HG03159 (cell line): Measurements from ENCODE around the gene ADD2.
"Not testable (repeated sequence)": the region's sequence is repeated elsewhere in the genome, so short reads cannot be mapped to it uniquely, and the experiment has no call there.

Experiments used
- ATAC-seq: cut with Tn5 transposase; IDR thresholded peaks from one replicate; pipeline ENCODE4 v1.9.1; 2021; ENCODE audit warnings: mild to moderate bottlenecking, moderate library complexity; ENCODE audit not compliant: unreplicated experiment

ADD2 gene

DNA sequence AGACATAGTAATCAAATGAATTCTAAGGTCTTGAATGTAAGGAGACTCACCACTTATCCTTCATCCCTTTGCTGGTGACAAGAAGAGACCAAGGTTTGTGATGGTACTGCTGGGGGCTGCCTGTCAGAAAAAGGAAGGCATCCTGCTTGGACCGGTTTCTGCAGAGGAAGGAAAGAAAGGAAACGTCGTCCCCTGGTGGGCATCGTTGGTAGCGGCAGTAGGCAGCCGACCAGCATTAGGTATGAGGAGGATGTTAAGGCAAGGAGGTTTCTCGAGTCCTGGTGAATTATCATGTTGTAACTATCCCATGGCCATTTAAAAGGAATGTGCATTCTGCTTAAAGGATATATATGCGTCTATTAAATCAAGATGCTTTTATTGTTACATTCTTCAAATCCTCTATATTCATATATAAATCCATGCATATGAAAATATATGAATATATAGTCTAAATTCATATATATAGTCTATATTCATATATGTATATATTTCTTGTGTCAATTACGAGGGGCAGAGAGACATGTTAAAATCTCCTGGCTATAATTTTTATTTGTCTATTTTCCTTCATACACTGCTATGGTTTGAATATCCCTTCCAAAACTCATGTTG is 120.0 kb downstream of the ADD2 start:
- ATAC-seq, result peak; percentile 84

DNA sequence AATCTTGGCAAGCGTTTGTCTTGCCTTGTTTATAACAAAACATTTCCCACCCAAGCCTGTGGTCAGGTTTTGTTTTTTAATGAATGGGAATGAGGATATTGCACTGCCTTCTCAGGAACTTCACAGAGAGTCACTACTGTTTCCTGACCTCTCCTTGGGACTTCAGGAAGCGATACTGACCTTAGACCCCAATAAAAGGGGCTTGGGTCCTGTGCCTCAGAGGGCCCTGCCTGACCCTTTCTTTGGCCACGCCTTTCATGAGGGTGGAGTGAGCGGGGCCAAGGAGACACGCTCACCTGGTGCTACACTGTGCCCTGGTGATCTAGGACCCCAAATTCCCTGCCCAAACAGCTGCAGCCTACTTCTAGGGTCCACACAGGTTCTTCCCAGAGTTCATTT is 121.6 kb downstream of the ADD2 start:
- ATAC-seq, result no peak

DNA sequence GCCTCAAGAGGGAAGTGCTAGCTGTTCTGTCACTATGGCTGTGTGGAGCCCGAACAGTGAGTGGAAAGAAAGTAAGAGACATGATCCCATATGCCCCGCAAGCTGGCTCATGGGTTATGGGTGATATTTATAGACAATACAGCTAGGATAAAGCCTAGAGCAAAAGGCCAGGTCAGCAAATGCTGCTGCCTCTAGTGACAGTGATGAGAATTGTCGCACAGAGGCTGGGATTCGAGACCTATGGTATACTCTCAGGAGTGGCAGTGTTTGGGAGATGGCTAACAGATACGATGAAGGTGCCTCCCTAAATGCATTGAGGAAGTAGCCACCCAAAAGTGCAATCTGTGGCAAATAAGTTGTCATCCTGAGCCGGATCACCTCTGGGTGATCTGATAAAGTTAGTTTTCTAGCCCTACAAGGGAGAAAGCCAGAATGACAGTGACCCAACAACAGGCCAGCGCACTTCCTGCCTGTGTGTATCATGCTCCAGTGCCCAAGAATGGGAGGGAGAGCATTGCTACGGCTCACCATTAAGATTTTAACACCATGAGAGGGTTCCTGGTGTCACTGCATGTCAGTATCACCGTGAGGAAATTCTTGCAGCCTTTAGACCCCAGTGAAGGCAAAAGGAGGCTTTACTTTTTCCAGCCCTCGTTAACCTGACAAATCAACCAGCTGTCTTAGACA is 122.1 kb downstream of the ADD2 start:
- no peak for ATAC-seq

DNA sequence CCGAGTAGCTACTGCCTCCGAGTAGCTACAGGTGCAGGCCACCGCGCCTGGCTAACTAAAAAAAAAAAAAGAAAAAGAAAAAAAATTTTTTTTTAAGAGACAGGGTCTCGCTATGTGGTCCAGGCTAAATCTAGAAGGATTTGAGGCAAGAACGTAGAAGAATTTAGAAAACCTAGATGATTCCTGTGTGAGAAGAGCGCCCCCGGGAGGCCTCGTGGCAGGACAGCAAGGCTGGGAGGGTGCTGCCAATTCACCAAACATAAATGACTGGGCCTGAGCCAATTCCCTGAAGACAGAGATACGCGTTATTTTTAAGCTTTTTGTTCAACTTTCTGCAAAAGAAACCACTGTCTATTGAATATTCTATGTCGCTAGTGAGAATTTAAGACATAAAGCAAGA is 124.3 kb downstream of the ADD2 start:
- no peak for ATAC-seq

DNA sequence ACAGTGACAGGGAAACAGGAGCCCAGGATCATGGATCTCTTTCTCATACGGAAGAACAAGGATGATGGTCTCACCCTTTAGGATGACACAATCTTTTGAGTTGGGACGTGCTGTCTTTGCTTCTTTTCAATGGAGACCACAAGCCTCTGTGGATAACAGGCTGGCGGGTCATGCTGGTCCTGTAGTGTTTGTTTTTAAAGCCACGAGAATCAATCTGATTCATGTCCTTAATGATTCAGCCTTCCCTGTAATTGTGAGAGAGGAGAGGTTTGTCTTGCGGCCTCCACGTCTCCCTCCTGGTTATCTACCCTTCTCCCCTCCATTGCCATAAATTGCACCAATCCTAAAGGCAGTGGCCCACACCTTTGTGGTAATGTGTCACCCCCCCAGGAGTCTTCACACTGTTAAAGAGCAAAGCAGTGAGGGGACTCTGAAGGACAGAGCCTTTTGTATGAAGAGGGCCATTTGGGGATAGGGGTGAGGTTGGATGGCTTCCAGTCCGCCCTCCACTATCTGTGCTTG is 126.7 kb downstream of the ADD2 start:
- no peak for ATAC-seq

DNA sequence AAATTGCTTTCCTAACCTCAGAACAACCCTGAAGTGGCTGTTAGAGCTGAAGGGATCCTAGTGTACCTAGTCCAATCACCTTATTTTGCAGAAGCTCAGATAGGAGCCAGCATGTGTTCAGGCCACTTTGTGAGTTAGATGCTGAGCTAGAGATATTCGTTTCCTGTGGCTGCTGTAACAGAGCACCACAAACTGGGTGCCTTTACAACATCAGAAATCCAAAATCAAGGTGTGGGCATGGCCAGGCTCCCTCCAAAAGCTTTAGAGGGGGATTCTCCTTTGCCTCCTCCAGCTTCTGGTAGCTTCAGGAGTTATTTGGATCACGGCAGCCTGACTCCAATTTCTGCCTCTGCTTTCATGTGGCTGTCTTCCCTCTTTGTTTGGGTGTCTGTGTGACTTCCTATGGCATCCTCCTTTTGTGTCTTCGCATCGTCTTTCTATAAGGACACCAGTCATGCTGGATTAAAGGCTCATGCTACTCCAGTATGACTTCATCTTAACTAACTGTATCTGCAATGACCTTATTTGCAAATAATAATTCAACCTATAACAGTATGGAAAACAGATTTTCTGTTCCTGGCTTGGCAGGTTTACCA is 128.1 kb downstream of the ADD2 start:
- ATAC-seq, result no peak

DNA sequence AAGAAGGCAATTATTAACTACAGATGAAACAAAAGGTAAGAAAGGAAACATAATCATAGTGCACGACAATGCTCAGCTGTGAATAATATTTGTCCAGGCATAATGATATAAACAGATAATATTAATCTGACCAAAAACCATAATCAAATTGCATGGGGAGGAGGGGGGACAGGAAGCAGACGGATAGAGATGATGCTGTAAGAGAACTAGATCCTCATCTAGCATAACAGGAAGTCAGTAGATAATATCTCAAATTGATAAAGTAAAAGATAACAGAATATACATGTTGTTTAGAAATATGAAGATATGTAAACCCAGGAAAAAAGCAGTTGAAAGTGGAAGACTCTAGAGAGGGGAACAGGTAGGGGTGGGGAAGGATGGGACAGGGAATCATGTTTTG is 129.4 kb downstream of the ADD2 start:
- no peak for ATAC-seq

DNA sequence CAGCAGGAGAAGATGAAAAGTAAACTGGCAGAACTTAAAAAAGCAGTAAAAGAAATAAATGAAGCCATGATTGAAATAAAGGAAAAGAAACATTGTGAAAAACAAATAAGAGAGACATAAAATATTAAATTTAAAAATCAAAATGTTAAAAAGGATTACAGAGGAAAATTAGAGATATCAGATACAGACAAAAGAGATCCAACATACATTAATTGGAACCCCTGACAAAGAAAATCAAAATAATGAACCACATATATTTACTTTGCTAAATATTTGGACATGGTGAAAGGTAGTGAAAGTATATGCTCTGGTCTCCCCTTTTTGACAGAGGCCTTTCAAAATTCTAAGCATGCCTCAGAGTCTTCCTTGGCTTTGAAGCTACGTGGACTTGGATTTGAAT is 134.5 kb downstream of the ADD2 start:
- ATAC-seq, result no peak

DNA sequence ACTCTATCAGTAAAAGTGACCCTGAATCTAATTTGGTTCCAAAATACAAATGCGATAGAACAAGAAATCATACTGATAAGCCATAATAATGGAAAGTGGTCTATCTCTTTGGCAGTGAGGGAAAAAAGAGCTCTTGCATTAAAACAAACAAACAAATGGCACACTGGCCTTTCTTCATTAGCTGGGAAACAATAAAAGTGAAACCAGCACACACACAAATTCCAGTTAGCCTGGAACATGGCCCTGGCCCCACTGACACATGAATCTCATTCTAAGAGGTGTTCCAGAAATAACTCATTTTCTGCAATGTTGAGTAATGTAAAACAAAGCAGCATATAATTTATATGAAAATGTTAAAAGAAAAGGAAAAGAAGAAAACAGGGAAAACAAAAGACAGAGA is 135.0 kb downstream of the ADD2 start:
- ATAC-seq, result no peak

DNA sequence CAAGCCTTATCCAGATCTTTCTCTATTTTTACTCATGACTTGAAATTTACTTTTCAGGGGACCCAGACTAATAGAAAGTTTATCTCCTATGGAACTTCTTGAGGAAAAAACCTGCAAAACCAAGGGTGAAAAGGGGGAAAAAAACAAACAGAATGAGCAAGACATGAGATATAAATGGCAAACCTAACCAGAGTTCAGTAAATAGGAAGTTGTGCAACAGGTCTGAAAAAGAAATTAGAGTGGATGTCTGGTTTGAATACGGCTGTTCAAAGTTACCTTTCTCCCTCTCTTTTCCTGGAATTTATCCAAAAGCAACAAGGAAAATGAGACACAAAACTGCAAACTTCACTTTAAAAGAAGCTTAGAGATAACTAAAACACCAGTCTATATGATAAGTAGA is 135.6 kb downstream of the ADD2 start:
- ATAC-seq, result no peak

DNA sequence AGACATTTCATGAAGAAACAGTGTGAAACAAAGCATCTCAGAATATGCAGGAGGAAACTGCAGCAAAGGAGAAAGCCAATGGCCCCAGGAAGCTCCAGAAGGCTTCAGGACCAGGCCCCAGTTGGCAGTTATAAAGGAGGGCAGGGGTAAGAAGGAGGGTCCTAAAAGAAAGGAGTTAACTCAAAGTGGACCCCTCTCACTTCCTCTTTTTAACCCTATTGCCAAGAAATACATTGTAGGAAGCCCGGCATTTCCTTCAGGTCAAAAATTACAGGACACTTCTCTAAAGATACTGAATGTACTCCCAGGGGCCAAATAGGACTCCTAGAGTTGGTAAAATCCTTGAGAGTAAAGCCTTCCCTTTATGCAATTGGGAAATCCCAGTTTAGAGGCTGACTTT is 137.2 kb downstream of the ADD2 start:
- no peak for ATAC-seq

DNA sequence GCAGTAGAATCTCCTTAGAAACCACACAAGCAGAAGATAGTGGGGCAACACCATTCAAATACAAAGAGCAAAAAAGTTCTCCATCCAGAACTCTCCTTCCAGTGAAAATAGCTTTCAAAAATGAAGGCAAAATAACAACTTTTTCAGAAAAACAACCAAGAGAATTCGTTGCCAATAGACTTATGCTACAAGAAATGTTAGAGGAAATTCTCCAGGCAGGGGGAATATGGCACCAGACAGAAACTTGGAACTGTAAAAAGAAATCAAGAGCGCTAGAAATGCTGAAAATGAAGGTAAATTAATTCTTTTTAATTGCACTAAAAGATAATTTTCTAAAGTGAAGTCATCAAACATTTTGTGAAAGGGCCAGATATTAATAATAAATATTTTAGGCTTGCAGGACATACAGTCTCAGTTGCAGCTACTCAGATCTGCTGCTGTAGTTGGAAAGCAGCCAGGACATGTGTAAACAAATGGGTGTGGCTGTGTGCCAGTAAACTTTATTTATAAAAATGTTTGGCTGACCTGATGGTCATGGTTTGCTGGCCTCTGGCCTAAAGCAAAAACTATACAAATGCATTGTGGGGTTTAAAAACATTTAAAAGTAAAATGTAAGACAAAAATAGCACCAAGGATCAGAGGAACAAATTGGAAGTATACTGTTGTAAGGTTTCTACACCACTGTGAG is 140.6 kb downstream of the ADD2 start:
- ATAC-seq, result no peak

DNA sequence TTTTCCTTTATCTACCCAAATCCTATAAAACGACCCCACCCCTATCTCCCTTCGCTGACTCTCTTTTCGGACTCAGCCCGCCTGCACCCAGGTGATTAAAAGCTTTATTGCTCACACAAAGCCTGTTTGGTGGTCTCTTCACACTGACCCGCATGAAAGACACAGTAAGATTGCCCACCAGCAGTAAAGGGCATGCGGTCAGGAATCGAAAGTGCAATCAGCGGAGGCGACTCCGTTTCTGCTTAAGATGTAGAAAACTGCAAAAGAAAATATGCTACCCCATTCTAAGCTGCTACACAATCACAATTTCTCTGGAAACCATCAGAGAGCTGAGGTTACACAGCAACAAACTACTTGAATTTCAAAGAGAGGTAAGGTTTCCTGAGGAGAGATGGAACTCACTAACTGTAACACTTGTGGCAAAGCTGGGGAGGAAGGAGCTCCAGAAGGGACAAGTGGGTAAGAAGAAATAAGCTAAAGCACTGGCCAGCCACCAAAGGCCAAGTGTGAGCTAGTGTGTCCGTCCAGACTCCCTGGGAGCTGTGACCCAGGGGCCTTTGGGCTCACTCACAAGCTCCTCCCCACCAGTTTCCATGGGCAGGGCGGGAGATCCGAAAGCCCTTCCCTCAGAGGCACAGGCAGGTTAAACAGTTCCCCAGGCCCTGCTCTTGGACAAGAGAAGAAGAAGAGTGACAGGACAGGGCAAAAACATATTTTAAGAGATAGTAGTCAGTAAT is 141.6 kb downstream of the ADD2 start:
- ATAC-seq, result no peak

DNA sequence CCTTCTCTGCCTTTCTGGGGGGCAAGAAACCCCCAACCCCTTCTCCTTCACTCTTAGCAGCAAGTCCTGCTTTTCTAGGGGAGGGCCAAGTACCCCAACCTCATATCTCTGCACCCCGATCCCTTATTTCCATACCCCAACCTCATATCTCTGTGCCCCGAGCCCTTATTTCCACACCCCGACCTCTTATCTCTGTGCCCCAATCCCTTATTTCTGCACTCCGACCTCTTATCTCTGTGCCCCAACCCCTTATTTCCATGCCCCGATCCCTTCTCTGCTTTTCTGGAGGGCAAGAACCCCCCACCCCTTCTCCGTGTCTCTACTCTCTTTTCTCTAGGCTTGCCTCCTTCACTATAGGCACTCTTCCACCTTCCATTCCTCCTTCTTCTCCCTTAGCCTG is 146.5 kb downstream of the ADD2 start:
- not testable (repeated sequence) for ATAC-seq

DNA sequence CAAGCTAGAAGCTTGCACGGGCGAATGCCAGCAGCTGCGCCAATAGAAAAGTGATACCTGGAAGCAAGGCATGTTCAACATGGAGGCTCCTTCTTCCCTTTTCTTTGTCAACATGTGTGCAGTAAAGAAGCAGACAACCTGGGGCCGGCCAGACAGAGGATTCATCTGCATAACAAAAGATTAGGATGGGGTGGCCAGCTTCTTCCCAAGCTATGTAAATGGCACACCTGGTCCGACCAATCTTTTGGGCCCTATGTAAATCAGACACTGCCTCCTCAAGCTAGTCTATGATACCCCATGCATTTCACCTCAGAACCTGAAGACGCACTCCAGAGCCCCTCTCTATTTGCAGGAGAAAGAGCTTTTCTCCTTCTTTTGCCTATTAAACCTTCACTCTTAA is 148.0 kb downstream of the ADD2 start:
- no peak for ATAC-seq

DNA sequence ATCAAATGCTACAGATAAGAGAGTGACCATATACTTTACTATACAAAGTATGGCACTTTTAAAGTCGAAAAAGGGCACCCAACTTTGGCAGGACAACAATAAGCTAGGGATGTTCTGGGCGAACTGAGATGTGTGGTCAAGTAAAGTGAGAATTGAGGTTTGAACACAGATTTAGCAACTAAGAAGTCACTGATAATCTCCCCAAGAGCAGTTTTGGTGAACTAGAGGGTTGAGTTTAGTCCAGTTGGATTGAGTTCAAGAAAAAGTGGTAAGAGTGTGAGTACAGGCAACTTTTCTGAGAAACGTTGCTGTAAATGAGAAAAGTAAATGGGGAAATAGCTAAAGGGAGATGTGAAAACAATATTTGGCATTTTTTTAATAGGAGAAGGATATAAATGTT is 148.8 kb downstream of the ADD2 start:
- no peak for ATAC-seq

DNA sequence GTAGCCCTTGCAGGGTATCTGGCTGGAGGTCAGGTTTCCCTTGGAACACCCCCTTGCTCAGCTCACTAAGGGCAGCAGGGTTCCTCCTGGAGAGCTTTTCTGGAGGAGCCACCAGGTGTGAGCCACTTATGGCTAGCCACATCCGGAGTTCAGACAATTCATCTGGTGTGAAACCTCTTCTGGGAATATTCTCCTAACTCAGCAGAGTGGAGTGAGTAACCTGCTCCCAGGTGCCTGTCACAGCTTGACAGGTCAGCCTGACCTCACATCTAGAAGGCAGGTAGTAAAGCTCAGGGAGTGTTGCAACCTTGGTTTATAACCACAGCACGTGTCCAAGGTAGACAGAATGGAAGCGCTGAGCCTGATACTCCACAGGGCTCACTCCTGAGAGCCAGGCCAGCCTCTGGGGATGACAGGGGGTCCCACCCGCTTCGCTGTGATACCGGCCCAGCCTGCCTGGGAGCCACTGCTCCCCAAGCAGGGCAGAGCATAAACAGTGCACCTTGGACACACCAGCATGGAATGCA is 151.8 kb downstream of the ADD2 start:
- no peak for ATAC-seq

DNA sequence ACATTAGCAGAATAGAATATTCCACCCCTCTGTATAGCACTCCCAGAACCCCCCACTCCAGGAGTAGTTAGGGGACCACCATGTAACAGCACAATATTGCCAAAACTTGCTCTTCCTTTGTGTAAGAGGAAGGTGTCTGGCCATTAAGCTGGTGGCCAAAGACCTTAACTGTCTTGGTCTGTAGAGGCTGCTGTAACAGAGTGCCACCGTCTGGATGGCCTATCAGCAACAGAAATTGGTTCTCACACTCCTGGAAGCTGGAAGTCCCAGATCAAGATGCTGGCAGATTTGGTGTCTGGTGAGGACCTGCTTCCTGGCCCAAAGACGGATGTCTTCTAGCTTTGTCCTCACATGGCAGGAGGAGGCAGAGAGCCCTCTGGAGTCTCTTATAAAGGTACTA is 152.8 kb downstream of the ADD2 start:
- ATAC-seq, result no peak

DNA sequence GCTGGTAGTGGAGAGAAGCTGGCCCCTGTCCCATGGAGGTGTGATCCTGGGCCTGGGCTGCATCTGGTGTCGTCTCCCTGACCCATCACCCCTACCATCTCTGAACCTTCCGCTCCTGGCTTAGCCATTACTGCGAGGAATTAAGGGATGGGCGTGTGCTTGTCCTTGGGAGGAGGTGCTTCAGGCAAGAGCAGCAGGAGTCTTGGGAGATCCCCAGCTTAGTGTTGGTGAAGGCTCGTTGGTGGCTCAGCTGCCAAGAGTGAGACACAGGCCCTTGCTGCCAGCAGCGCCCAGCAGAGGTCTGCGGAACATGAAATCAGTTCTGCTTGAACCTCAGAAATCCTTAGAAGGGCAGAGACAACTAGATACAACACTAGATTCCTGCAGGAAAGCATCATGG is 154.5 kb downstream of the ADD2 start:
- ATAC-seq, result no peak

DNA sequence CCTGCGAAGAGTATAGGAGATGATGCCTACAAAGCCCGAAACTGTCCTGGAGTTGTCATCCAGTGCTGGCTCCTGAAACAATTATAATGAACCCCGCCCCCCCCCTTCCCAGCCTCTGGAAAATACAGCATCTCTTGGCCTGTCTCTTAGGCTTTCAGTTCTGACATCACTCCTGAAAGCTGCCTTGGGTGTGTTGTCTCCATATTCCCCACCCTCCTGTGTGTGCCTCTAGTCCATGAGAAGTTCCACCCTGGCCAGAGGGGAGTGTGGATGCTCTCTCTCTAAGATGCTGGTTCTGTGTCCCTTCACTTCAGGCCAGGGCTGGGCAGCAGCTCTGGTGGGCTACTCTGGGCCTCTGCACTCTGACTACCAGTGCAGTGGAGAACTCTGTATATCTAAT is 155.4 kb downstream of the ADD2 start:
- no peak for ATAC-seq

DNA sequence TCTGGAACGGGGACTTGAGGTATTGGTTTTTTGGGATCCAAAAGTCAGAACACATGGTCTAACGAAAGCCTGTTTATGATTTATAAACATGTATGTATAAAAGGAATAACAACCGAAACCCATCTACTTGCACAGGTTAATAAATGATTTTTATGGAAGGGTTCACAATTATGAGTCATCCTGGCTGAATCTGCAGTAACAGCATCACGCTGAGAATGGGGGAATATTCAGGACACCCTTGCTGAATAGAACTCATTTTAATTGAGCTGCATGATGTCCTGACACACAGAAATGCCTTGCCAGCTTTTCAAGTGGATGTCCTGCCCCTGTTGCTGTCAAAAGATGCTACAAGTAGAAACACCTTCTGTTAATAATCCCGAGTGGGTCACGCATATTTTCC is 159.6 kb downstream of the ADD2 start:
- no peak for ATAC-seq
